ENCODE results near the gene RIT2.

RIT2 gene

DNA sequence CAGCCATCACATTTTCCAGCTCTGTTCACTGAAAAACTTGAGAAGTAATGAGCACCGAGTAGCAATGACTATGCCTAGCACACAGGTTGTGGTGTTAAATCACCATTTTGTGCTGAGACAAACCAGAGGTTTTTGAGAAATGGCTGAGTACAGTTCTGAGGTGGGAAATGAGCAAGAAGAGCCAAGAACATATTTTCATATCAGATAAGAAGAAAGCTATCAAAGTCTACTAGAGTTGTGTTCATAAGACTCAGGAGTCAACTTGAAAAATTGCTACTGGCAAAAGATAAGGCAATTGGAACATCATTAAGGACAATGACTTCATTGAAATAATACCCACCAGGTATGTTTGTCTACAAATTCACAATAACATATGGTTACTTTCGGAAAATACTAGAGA, 108.1 kb downstream of the RIT2 start:
- DNase-seq: no peak

GRCh38 chr18:43004421-43004820, 111.1 kb downstream of the RIT2 start:
- no peak for DNase-seq

DNA sequence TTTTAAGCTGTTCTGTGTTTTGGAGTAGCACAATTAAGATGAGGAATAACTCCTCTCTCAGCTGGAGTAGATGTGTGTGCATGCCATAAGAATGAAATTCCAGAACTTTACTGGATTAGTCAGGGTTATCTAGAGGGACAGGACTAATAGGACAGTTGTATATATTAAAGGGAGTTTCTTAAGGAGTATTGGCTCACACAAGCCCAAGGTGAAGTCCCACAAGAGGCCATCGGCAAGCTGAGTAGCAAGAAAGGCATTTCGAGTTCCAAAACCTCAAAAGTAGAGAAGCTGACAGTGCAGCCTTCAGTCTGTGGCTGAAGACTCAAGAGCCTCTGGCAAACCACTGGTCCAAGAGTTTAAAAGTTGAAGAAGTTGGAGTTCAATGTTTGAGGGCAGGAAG, 113.7 kb downstream of the RIT2 start:
- no peak for DNase-seq

DNA sequence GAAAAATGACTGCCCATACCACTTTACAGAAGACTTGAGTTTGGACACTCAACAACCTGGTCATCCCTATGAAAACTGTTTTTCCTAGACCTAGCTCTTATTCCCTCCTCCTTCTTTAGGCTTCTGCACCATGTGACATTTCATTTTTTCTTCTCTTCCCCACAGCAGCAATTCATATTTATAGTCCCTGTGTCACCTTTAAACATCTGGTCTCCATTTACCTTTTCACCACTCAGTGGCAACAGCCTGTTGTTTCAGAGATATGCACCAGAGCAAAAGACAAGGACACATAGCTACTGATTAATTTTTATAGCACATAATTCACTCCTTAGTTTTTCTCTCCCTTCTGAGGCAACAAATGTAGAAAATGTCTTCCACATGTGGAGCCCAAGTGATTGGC, 118.7 kb downstream of the RIT2 start:
- DNase-seq: no peak

DNA sequence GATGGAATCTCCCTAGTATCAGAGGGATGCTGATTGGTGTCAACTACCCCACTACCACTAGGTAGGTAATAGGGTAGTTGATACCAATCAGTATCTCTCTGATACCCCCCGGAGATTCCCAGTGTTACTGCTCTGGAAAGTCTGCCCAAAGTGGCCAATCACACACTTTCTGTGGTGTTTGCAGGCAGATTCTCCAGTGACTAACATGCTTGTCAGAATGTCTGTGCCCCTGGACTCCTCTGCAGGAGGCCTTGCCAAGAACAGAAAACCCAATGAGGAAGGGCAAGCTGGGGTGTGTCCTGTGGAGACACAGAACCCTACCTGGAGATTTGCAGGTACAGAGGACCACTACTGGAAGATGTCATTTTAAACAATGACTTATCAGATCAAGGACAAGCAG, 135.1 kb downstream of the RIT2 start:
- DNase-seq: no peak

DNA sequence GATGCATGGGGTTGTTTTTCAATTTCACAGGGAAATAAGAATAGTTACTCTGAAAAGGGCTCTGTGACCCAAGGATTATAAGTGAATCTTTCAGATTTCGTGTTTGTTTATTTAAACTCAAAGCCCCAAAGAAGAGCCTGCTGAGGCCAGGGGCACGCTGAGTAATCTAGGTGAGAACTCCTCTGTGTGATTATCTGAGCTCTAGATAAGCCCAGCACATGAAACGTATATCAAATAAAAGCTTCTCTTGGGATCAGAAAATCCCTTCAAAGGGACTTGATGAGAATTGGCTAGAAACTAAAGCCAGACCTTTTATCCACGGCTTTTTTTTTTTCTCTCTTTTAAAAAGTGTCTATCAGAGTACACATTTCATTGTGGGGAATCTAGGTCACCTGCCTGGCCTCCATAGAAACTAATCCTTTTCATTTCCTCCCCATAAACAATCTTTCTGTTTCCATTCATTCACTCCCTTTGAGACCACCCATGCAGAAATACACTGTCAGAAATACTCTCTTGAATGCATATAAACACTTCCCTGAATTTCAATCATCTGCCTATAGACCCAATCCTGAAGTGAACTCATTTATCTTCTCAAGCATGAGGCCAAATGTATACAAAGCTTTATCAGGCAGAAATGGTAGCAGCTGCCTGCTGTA, 137.4 kb downstream of the RIT2 start:
- no peak for DNase-seq

GRCh38 chr18:42976869-42977590, 138.5 kb downstream of the RIT2 start:
- no peak for DNase-seq

DNA sequence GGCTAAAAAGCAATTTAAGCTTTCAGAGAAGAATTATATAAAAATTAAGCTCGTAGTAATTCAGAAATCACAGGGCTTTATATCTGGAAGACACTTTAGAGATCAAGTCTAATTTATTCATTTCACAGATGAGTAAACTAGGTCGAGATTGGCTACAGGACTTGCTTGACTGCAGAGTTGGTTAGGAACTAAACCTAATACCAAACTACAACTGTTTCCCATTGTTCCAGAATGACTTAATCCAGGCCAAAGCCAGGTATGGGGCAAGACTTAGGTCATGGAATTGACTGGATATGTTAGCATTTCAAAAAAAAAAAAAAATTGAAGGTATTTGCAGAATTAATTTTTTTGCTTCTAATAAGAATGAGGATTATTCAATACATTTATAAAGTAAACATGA, 146.1 kb downstream of the RIT2 start:
- DNase-seq: no peak

DNA sequence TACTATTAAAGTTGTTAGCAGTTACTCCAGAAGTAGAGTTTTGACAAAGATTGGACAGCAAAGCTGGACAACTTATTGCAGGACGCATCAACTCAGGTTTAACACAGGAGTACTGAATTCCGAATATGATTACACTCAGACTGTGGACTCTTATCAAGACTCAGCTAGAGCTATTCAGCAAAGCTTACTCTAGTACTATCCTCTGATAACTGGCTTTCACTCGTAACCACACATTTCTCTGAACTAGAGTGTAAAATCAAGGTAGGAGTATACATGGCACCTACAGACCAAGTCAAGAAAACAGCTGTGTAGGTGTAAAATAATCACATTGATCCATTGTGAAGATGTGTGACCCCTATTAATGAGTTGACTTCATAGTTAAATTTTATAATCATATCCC, 154.2 kb downstream of the RIT2 start:
- no peak for DNase-seq

- no peak for DNase-seq
These were observed 156.0 kb downstream of the RIT2 start for GRCh38 chr18:42959528-42959927.

DNA sequence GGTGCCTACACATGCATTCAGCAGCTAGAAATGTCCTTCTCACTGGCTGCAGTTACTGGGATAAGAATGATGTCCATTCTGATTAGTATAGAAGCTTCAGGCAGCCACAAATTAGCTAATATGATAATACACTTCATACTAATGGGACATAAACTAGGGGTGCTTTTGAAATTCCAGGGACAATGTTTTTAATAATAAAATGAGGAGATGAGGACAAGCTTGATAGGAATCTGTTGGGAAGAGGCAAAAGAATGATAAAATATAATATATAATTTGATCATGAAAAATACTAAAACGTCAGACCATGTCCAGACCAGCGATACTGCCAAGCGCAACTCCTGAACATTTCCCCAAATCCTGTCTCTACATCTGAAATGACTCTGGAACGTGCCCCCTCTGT, 157.1 kb downstream of the RIT2 start:
- no peak for DNase-seq

GRCh38 chr18:42956287-42956686, 159.2 kb downstream of the RIT2 start:
- no peak for DNase-seq

DNA sequence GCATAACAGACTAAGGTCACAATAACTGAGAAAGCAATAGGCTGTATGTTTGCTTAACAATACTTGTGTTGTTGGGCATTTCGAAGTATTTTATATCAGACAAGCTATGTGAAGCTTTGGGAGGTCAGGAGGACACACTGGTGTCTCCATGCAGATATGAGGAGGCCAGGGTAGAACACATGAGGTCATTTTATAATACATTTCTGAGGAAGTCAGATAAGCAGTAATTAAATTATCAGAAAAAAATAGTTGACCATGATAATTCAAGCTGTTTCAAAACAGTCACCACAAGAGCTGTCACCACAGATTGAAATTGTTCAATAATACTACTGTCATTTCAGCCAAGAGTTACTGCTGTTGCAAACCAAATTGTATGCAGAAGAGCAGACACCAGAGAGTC, 160.6 kb downstream of the RIT2 start:
- DNase-seq: no peak

DNA sequence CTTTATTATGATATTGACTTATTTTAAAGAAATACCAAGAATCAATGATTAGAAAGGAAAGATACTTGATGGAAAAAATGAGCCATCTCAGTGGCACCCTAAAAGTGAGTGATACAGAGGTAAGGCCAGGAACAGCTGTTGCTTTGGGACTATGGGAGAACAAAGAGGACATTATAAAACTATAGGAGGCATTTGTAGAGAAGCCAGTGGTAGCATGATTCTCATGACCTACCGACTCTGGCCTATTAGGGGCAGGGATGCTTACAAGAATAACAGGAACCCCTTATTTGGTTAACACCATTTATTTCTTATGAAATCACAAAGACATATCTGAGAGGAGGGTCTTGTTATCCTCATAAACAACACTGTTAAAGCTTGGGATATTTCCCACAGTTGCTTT, 162.2 kb downstream of the RIT2 start:
- DNase-seq: no peak

GRCh38 chr18:42950732-42951131, 164.8 kb downstream of the RIT2 start:
- no peak for DNase-seq

DNA sequence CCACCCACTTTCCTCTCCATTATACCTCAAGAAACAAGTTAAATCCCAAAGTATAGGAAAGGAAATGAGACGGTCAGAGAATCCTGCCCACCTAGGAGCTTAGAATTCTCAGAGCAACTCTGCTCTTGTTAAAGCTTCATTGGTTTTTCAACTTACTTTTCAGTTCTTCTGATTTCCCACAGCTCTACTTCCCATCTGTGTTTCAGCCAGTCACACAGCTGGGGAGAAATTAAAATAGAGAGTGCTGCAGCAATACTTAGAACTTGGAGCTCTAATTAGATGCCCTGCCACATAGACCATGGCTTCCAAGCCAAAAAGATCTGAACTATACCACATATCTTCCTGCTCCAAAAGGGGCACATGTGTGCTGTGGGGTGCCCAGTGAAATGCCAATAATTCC, 166.7 kb downstream of the RIT2 start:
- no peak for DNase-seq

- DNase-seq: no peak
These were observed 173.6 kb downstream of the RIT2 start for GRCh38 chr18:42941860-42942259.

GRCh38 chr18:42941021-42941420, 174.5 kb downstream of the RIT2 start:
- DNase-seq: no peak

DNA sequence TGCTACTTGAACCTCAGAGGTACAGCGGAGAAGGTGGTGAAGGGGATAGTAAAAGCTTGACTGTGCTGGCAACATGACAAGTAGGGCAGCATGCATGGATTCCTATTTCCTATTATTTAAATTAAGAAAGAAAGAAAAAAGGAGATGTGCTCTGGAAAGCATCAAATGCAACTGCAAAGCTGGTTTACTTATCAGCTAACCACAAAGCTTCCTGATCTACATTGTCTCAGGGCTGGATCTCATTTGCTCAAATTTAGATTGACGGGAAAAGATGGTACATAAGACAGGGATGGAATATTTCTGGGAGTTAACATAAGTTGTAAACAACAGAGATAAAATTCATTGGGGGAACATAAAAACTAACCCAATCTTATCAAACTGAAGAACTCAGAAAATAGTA, 178.0 kb downstream of the RIT2 start:
- DNase-seq: no peak

- DNase-seq: no peak
These were observed 179.2 kb downstream of the RIT2 start for GRCh38 chr18:42936289-42936688.

- no peak for DNase-seq
These were observed 184.0 kb downstream of the RIT2 start for GRCh38 chr18:42931491-42931890.

DNA sequence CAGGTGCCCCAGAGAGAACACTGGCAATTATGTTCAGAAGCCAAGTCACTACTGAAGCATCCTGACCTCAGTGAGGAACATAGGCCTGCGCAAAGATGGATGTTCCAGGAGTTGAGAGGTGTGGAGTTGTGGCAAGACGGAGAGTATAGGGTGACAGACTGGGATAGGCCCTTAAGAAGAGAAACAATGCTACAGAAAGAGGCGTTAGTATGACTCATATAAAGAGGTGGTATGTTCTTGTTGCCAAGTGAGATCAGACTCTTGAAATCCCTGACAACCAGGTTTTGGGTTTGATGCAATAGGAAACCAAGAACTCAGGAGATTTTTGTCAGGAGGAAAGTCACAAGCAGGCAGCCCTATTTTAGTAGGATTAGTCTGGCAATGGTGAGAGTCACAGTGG, 185.6 kb downstream of the RIT2 start:
- no peak for DNase-seq

DNA sequence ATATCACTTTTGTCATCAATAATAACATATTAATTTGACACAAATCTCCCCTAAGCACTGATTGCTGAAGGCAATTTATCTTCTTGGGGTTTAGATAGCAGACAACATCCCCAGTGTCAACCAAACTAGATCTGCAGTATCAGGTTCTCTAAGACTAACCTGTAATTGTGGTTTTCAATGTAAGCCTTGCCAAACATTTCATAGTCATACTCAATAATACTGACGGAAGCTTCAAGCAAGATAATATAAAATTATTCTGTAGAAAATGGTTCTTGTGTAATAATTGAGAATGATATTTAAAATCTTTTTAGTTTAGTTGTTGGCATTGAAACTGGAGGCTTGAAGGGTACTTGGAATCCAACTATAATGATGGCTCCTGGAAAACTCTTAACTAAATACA, 186.3 kb downstream of the RIT2 start:
- no peak for DNase-seq

- no peak for DNase-seq
These were observed 190.4 kb downstream of the RIT2 start for GRCh38 chr18:42925036-42925435.

DNA sequence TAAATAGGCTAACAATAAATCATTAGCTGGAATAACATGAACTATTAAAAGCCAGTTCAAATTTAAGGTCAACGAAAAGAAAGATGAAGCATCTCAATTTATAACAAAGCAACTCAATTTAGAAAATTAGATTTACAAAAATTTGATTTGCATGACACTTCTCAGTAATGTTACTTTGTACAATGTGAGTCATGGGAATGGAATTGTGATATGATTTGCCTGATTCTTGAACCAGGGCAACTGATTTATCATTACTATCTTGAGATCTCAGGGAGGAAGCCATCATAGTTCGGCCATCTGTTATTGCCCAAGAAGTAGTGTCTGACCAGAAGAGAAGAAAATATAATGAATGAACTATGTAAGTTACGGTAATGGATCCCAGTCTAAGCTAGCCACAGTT, 193.1 kb downstream of the RIT2 start:
- DNase-seq: no peak

Measured in CD4-positive, alpha-beta T cell treated with Interleukin-10 for 1 hour (primary cell).